Osteoblast (primary cell): ENCODE measurements around the gene ABCG2. TPM values are rescaled to one million over a fixed set of nuclear protein-coding genes. Genes with fewer than 3 reads are reported as not detected.

ENCODE experiments used
- DNase-seq: peaks from one replicate; pipeline ENCODE4 v3.0.0; 2011; ENCODE audit warnings: low spot score, mixed read lengths; ENCODE audit not compliant: insufficient read length; ENCODE audit errors: missing footprints
- H2AFZ ChIP-seq: 2 replicates; pipeline ENCODE4 v1.6.0; 2011; ENCODE audit warnings: mild to moderate bottlenecking, low read length
- H3K27ac ChIP-seq: 2 replicates; pipeline ENCODE4 v1.5.1; 2011; ENCODE audit warnings: mild to moderate bottlenecking, low read depth, low read length, moderate library complexity
- H3K27me3 ChIP-seq: 2 replicates; pipeline ENCODE4 v1.6.0; 2012; ENCODE audit warnings: mild to moderate bottlenecking, control low read depth, inconsistent platforms, low read length, moderate library complexity; ENCODE audit not compliant: insufficient read depth
- H3K36me3 ChIP-seq: 2 replicates; pipeline ENCODE4 v1.5.1; 2011; ENCODE audit warnings: mild to moderate bottlenecking, low read length, control low read depth, moderate library complexity; ENCODE audit not compliant: insufficient read depth
- H3K4me1 ChIP-seq: 2 replicates; pipeline ENCODE4 v1.5.1; 2011; ENCODE audit warnings: mild to moderate bottlenecking, low read length, control low read depth, moderate library complexity; ENCODE audit not compliant: insufficient read depth
- H3K4me2 ChIP-seq: 2 replicates; pipeline ENCODE4 v1.6.0; 2011; ENCODE audit warnings: mild to moderate bottlenecking, low read length; ENCODE audit not compliant: insufficient read depth
- H3K4me3 ChIP-seq: fragments of 200-600 bp; sonication (generic); 3 replicates; pipeline ENCODE4 v1.5.1; 2012; ENCODE audit warnings: mild to moderate bottlenecking, low read length, inconsistent platforms; ENCODE audit not compliant: insufficient read depth
- H3K79me2 ChIP-seq: 2 replicates; pipeline ENCODE4 v1.6.0; 2012; ENCODE audit warnings: mild to moderate bottlenecking, low read length, control low read depth, inconsistent platforms; ENCODE audit not compliant: insufficient read depth
- H3K9me3 ChIP-seq: 2 replicates; pipeline ENCODE4 v1.5.1; 2011; ENCODE audit warnings: low read depth, low read length, control low read depth
- H4K20me1 ChIP-seq: 2 replicates; pipeline ENCODE4 v1.6.0; 2012; ENCODE audit warnings: mild to moderate bottlenecking, low read length, control low read depth; ENCODE audit not compliant: insufficient read depth
- total RNA-seq: library from RNA; depleted of rRNA; stranded (reverse); fragments of >200 nt; gene quantifications from 2 replicates; pipeline ENCODE4 v1.2.3, GENCODE V29; 2012
- TF ChIP-seq, protein P1 (sequence below): IDR thresholded peaks from 2 replicates; pipeline ENCODE4 v1.5.1; 2011; ENCODE audit warnings: mild to moderate bottlenecking, low read depth, low read length, moderate library complexity; ENCODE audit errors: extremely low read depth

Gene ABCG2
- total RNA-seq, 1 donor: 0.36 TPM

DNA sequence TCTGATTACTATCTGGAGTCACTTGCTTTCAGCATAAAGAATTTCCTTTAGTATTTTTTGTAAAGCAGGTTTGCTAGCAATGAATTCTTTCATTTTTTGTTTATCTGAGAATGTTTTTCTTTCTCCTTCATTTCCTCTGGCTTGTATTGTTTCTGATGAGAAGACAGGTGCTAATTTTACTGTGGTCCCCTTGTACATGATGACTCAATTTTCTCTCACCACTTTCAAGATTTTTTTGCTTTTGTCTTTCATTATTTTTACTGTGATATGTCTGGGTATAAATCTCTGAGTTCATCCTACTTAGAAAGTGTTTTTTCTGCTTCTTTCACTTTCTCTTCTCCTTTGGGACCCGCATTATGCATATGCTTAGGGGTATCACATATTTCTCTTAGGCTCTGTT, 88.4 kb downstream of the ABCG2 start:
- Histone ChIP-seq H3K4me3 (no peak overlapping the region), H3K36me3 (peaks cover 83% of the 10 kb centered on the region), H3K79me2 (no peaks in the 10 kb centered on the region), H4K20me1 (no peaks in the 10 kb centered on the region), H3K9me3 (no peaks in the 10 kb centered on the region), H3K4me2 (no peak overlapping the region), H3K4me1 (no peaks in the 10 kb centered on the region), H3K27me3 (no peaks in the 10 kb centered on the region), H3K27ac (no peak overlapping the region), H2AFZ (no peak overlapping the region)
- DNase-seq: no peak
- TF ChIP-seq, protein P1, sequence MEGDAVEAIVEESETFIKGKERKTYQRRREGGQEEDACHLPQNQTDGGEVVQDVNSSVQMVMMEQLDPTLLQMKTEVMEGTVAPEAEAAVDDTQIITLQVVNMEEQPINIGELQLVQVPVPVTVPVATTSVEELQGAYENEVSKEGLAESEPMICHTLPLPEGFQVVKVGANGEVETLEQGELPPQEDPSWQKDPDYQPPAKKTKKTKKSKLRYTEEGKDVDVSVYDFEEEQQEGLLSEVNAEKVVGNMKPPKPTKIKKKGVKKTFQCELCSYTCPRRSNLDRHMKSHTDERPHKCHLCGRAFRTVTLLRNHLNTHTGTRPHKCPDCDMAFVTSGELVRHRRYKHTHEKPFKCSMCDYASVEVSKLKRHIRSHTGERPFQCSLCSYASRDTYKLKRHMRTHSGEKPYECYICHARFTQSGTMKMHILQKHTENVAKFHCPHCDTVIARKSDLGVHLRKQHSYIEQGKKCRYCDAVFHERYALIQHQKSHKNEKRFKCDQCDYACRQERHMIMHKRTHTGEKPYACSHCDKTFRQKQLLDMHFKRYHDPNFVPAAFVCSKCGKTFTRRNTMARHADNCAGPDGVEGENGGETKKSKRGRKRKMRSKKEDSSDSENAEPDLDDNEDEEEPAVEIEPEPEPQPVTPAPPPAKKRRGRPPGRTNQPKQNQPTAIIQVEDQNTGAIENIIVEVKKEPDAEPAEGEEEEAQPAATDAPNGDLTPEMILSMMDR: no peak

DNA sequence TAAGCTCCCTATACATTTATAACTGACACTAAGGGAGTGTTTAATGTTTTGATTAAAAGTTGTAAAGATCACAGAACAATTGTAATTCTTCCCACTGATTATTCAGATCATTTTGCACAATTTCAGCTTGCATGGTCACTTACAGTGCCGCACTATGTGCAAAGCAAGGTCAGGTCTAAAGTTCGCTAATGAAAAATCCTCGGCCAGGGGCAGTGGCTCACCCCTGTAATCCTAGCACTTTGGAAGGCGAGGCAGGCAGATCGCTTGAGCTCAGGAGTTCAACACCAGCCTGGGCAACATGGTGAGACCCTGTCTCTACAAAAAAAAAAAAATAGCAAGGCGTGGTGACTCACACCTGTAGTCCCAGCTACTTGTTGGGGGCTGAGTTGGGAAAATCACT, 94.0 kb downstream of the ABCG2 start:
- H4K20me1 ChIP-seq: no peaks in the 10 kb centered on the region
- H3K4me3 ChIP-seq: no peak overlapping the region
- H3K27me3 ChIP-seq: no peaks in the 10 kb centered on the region
- no peaks in the 10 kb centered on the region for H3K9me3 ChIP-seq
- no peak overlapping the region for H3K27ac ChIP-seq
- no peaks in the 10 kb centered on the region for H3K4me1 ChIP-seq
- TF ChIP-seq, protein P1: no peak
- DNase-seq: no peak
- H2AFZ ChIP-seq: no peak overlapping the region
- no peaks in the 10 kb centered on the region for H3K79me2 ChIP-seq
- peaks cover 89% of the 10 kb centered on the region for H3K36me3 ChIP-seq
- H3K4me2 ChIP-seq: no peak overlapping the region

DNA sequence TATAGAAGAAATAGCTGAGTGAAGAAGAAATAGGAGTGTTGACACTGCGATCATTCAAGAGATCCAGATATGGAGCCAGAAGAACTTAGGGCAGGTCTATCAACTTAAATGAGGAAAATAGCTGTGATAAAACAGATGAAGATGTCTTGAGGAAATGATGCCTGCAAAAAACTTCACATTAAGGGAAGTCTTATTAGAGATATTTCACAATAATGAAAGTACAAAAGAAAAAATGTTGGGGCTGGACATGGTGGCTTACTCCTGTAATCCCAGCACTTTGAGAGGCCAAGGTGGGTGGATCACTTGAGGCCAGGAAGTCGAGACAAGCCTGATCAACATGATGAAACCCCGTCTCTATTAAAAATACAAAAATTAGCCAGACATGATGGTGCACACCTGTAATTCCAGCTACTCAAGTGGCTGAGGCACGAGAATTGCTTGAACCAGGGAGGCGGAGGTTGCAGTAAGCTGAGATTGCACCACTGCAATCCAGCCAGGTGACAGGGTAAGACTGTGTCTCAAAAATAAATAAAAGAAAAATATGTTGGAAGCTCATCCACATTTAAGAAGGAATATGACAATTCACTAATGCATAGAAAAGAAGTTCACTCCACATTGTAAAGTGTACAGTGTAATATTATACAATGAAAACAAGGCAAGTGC, 94.7 kb downstream of the ABCG2 start:
- TF ChIP-seq, protein P1: no peak
- H2AFZ ChIP-seq: no peak overlapping the region
- H3K9me3 ChIP-seq: no peaks in the 10 kb centered on the region
- H3K4me1 ChIP-seq: no peaks in the 10 kb centered on the region
- H3K36me3 ChIP-seq: peaks cover 91% of the 10 kb centered on the region
- no peaks in the 10 kb centered on the region for H3K79me2 ChIP-seq
- H3K4me2 ChIP-seq: no peak overlapping the region
- no peak overlapping the region for H3K27ac ChIP-seq
- DNase-seq: no peak
- H3K4me3 ChIP-seq: no peak overlapping the region
- no peaks in the 10 kb centered on the region for H4K20me1 ChIP-seq
- no peaks in the 10 kb centered on the region for H3K27me3 ChIP-seq

DNA sequence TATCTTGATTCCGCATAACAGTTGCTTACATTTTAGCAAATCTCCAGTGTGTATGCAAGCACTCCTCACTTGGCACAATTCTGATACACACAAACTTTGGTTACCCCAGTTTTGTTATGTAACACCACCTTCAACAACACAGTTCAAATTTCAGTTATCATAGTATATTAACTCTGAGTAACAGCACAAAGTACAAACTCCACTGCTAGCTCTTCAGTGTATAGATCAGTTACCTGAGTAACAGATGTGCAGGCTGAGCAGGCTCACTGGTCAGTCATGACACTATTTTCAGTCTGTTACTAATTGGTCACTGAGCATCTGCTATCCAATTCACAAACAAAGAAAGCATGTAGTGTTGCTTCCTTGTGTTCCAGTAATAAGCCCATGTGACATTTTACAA, 95.6 kb downstream of the ABCG2 start:
- H3K36me3 ChIP-seq: peaks cover 91% of the 10 kb centered on the region
- H4K20me1 ChIP-seq: no peaks in the 10 kb centered on the region
- no peaks in the 10 kb centered on the region for H3K79me2 ChIP-seq
- no peaks in the 10 kb centered on the region for H3K27me3 ChIP-seq
- no peak overlapping the region for H3K4me3 ChIP-seq
- no peak overlapping the region for H3K4me2 ChIP-seq
- no peaks in the 10 kb centered on the region for H3K4me1 ChIP-seq
- no peak for DNase-seq
- H2AFZ ChIP-seq: no peak overlapping the region
- no peaks in the 10 kb centered on the region for H3K9me3 ChIP-seq
- TF ChIP-seq, protein P1: no peak
- no peak overlapping the region for H3K27ac ChIP-seq
